Mucosa of rectum (tissue), 2 donors: ENCODE measurements around the gene HRH1.

ENCODE experiments used
- H3K27ac ChIP-seq, 2 donors: one replicate each; pipeline ENCODE4 v1.7.0; 2013; ENCODE audit warnings: inconsistent platforms in 2 of 2, low read depth in 2 of 2, low read length in 2 of 2
- H3K27me3 ChIP-seq, 2 donors: one replicate each; pipeline ENCODE4 v1.7.0; 2013; ENCODE audit warnings: low read length in 2 of 2; ENCODE audit not compliant: control insufficient read depth in 2 of 2, insufficient read depth in 2 of 2
- H3K36me3 ChIP-seq, 2 donors: one replicate each; pipeline ENCODE4 v1.7.0; 2013; ENCODE audit warnings: low read length in 2 of 2; ENCODE audit not compliant: control insufficient read depth in 2 of 2, insufficient read depth in 2 of 2
- H3K4me1 ChIP-seq, 2 donors: one replicate each; pipeline ENCODE4 v1.7.0; 2013; ENCODE audit warnings: low read length in 2 of 2, mild to moderate bottlenecking in 1 of 2; ENCODE audit not compliant: control insufficient read depth in 2 of 2, insufficient read depth in 2 of 2
- H3K4me3 ChIP-seq, 2 donors: one replicate each; pipeline ENCODE4 v1.7.0; 2013; ENCODE audit warnings: low read length in 2 of 2
- H3K9ac ChIP-seq, 2 donors: one replicate each; pipeline ENCODE4 v1.7.0; 2013; ENCODE audit warnings: low read length in 2 of 2, low read depth in 1 of 2, mild to moderate bottlenecking in 1 of 2
- H3K9me3 ChIP-seq, 2 donors: one replicate each; pipeline ENCODE4 v1.7.0; 2013; ENCODE audit warnings: low read length in 2 of 2; ENCODE audit not compliant: control insufficient read depth in 2 of 2
- donor health status: healthy.
- donor health status: Normal muscosa, but diverticular disease.

The HRH1 gene

GRCh38 chr3:11235385-11235784 lies 81.1 kb downstream of the HRH1 start:
- Histone ChIP-seq H3K9me3 (no peaks in the 10 kb centered on the region), H3K36me3 (peaks cover 3 to 6% of the 10 kb centered on the region in 2 donors), H3K4me1 (no peaks in the 10 kb centered on the region), H3K9ac (no peak overlapping the region), H3K27me3 (no peaks in the 10 kb centered on the region), H3K4me3 (no peak overlapping the region), H3K27ac (no peak overlapping the region)

- H3K4me3 ChIP-seq = no peak overlapping the region
- H3K9me3 ChIP-seq = no peaks in the 10 kb centered on the region
- H3K27ac ChIP-seq = no peak overlapping the region
- no peaks in the 10 kb centered on the region for H3K27me3 ChIP-seq
- peaks cover 3 to 6% of the 10 kb centered on the region in 2 donors for H3K36me3 ChIP-seq
- no peak overlapping the region for H3K9ac ChIP-seq
- no peaks in the 10 kb centered on the region for H3K4me1 ChIP-seq
These were observed 82.5 kb downstream of the HRH1 start for GRCh38 chr3:11236588-11237461.

GRCh38 chr3:11238060-11238459 lies 83.8 kb downstream of the HRH1 start:
- peaks cover 3 to 6% of the 10 kb centered on the region in 2 donors for H3K36me3 ChIP-seq
- H3K27ac ChIP-seq = no peak overlapping the region
- H3K4me1 ChIP-seq = no peaks in the 10 kb centered on the region
- no peak overlapping the region for H3K9ac ChIP-seq
- H3K4me3 ChIP-seq = no peak overlapping the region
- H3K27me3 ChIP-seq = no peaks in the 10 kb centered on the region
- no peaks in the 10 kb centered on the region for H3K9me3 ChIP-seq

GRCh38 chr3:11238880-11239279 lies 84.6 kb downstream of the HRH1 start:
- H3K4me3 ChIP-seq = no peak overlapping the region
- H3K36me3 ChIP-seq = peaks cover 0 to 2% of the 10 kb centered on the region in 2 donors
- H3K27me3 ChIP-seq = no peaks in the 10 kb centered on the region
- H3K9ac ChIP-seq = no peak overlapping the region
- no peak overlapping the region for H3K27ac ChIP-seq
- no peaks in the 10 kb centered on the region for H3K4me1 ChIP-seq
- no peaks in the 10 kb centered on the region for H3K9me3 ChIP-seq

GRCh38 chr3:11239796-11240195 lies 85.5 kb downstream of the HRH1 start:
- peaks cover 0 to 2% of the 10 kb centered on the region in 2 donors for H3K36me3 ChIP-seq
- no peak overlapping the region for H3K27ac ChIP-seq
- no peak overlapping the region for H3K9ac ChIP-seq
- H3K4me1 ChIP-seq = no peaks in the 10 kb centered on the region
- no peaks in the 10 kb centered on the region for H3K27me3 ChIP-seq
- H3K9me3 ChIP-seq = no peaks in the 10 kb centered on the region
- H3K4me3 ChIP-seq = no peak overlapping the region

GRCh38 chr3:11240496-11240895 lies 86.2 kb downstream of the HRH1 start:
- Histone ChIP-seq H3K27ac (no peak overlapping the region), H3K9ac (no peak overlapping the region), H3K4me3 (no peak overlapping the region), H3K4me1 (no peaks in the 10 kb centered on the region), H3K27me3 (no peaks in the 10 kb centered on the region), H3K9me3 (no peaks in the 10 kb centered on the region), H3K36me3 (peaks cover 0 to under 1% of the 10 kb centered on the region in 2 donors)

- Histone ChIP-seq H3K4me3 (no peak overlapping the region), H3K9me3 (no peaks in the 10 kb centered on the region), H3K4me1 (no peaks in the 10 kb centered on the region), H3K27ac (no peak overlapping the region), H3K9ac (no peak overlapping the region), H3K27me3 (no peaks in the 10 kb centered on the region), H3K36me3 (no peaks in the 10 kb centered on the region)
These were observed 89.9 kb downstream of the HRH1 start for GRCh38 chr3:11244121-11244677.

- no peak overlapping the region for H3K27ac ChIP-seq
- no peaks in the 10 kb centered on the region for H3K36me3 ChIP-seq
- H3K27me3 ChIP-seq = no peaks in the 10 kb centered on the region
- H3K9ac ChIP-seq = no peak overlapping the region
- no peaks in the 10 kb centered on the region for H3K4me1 ChIP-seq
- no peaks in the 10 kb centered on the region for H3K9me3 ChIP-seq
- no peak overlapping the region for H3K4me3 ChIP-seq
These were observed 91.0 kb downstream of the HRH1 start for GRCh38 chr3:11245276-11245675.

- Histone ChIP-seq H3K27ac (no peak overlapping the region), H3K27me3 (no peaks in the 10 kb centered on the region), H3K4me1 (peaks cover 2 to 6% of the 10 kb centered on the region in 2 donors), H3K9ac (no peak overlapping the region), H3K9me3 (no peaks in the 10 kb centered on the region), H3K36me3 (no peaks in the 10 kb centered on the region), H3K4me3 (no peak overlapping the region)
These were observed 91.8 kb downstream of the HRH1 start for GRCh38 chr3:11245827-11246662.

- Histone ChIP-seq H3K9me3 (no peaks in the 10 kb centered on the region), H3K27me3 (no peaks in the 10 kb centered on the region), H3K36me3 (no peaks in the 10 kb centered on the region), H3K4me1 (peaks cover 4 to 11% of the 10 kb centered on the region in 2 donors), H3K9ac (no peak overlapping the region), H3K4me3 (no peak overlapping the region), H3K27ac (no peak overlapping the region)
These were observed 92.3 kb downstream of the HRH1 start for GRCh38 chr3:11246663-11246970.
